GM12873 (cell line): ENCODE data around the gene GRK3.

ENCODE experiments used
- TF ChIP-seq, protein P1 (sequence below): IDR thresholded peaks from 2 replicates; pipeline ENCODE4 v1.5.1; 2012; ENCODE audit warnings: low read depth, mild to moderate bottlenecking, moderate library complexity, low read length, control low read depth; ENCODE audit not compliant: insufficient read depth; ENCODE audit errors: missing control alignments

Gene GRK3

GRCh38 chr22:25690798-25691197, 126.3 kb downstream of the GRK3 start:
- TF ChIP-seq, protein P1, sequence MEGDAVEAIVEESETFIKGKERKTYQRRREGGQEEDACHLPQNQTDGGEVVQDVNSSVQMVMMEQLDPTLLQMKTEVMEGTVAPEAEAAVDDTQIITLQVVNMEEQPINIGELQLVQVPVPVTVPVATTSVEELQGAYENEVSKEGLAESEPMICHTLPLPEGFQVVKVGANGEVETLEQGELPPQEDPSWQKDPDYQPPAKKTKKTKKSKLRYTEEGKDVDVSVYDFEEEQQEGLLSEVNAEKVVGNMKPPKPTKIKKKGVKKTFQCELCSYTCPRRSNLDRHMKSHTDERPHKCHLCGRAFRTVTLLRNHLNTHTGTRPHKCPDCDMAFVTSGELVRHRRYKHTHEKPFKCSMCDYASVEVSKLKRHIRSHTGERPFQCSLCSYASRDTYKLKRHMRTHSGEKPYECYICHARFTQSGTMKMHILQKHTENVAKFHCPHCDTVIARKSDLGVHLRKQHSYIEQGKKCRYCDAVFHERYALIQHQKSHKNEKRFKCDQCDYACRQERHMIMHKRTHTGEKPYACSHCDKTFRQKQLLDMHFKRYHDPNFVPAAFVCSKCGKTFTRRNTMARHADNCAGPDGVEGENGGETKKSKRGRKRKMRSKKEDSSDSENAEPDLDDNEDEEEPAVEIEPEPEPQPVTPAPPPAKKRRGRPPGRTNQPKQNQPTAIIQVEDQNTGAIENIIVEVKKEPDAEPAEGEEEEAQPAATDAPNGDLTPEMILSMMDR = no peak

DNA sequence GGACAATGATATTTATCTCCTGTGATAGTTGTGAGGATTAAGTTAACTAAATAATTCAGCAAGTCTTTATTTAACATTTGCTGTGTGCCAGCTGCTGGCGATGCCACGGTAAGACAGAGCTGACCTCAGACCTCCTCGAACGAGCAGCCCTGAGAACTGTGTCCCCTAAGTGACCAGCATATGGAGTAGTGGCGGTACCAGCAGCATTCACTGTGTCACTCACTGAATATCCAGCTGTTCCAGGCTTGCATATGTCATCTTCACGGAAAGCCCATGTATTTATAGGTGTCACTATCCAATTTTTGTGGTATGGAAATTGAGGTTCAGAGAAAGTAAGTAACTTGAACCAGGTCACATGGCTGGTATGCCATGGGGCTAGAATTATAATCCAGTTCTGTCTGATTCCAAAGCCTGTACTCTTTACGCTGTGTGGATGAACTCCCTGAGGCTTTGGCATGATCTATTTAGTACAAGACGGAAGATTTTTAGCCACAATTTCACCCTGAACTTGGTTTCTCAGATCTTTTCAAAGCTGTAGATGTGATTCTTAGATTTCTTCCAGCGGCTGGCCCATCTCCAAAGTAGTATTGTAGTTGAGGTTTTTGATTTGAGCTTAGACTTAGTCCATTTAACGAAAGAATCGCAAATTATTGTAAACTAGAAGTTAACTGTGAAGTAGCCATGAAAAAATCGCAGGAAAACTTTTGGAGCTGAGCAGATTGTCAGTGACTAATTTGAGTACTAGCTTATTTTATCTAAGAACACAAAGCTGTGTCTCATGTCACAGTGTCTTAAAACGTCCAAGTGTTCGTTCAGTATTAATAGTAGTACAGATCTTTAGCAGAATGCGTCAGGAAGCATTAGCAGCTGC, 128.2 kb downstream of the GRK3 start:
- TF ChIP-seq, protein P1 = no peak

DNA sequence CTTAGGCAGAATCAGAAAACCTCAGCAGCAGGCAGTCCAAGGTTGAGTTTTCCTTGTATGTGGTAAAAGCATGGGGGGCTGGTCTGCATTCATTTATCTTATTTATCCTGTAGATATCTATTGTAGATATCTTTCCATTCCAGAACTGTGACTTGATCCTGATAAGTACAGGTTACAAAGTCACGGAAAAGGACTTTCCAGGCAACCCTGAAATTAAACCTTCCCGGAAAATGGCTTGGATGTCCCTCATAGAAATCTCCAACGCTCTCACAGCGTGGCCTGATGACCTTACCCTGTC, 128.7 kb downstream of the GRK3 start:
- TF ChIP-seq, protein P1 = no peak

DNA sequence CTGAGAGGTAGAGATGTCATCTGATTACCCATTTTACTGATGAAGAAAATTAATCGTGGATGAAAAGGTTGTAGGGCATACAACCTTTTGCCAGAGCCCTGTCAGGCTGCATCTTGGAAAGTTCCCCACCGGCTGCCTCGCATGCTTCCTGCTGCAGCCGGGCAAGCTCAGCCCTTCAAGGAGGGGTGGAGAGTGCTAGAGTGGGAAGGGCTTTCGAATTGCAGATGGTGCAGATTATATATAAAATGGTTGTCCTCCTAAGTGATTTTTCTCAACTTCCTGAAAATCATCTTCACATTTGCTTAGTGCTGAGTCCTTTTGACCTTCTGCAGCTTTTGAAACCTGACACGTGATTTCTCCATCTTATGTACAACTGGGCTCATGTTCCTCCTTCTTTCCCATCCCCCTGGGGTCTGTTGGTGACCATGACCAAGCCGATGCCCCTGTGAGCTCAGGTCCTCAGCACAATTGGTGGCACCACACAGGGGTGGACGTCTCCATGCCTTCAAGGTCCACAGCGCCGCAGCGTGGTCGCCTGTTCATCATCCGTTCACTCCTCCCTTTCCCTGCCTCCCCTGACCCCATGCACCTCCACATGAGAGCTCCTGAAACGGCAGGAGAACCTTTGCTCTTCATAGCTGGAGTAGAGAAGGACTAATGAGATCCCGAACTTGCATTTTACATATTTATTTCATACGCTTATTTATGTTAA, 129.9 kb downstream of the GRK3 start:
- TF ChIP-seq, protein P1 = no peak

DNA sequence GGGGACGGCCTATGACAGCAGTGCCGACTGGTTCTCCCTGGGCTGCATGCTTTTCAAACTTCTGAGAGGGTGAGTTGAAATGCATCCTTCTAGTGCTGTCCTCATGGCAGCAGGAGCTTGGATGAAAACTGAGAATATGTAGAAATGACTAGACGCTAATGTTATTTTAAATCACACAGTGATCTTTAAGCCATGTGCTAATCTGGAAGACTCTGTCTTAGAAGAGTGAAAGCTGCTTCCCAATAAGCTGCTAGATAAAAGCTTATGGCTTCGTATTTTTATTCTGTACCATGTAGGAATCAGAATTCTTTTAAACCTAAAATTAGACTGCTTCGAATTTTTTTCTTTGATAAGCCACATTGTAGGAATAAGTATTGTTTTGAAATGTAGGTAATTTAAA, 130.7 kb downstream of the GRK3 start:
- TF ChIP-seq, protein P1 = no peak

DNA sequence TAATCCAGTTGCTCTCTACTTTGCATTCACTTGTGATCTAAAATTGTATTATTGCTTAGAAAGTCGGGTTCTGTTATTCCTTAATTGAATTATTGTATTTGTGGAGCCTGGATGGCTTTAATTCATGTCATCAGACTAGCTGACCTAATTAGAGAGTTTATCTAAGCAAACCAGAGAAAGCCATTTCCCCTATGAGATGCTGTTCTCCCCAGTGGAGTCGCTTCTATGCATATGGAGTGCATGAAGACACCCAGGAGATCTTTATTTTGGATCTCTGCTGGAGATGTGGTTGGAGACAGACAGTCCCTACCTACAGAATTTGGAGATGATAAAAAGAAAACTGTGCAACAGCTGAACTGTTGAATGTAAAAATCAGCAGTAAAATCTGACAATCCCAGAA, 132.3 kb downstream of the GRK3 start:
- TF ChIP-seq, protein P1 = no peak

DNA sequence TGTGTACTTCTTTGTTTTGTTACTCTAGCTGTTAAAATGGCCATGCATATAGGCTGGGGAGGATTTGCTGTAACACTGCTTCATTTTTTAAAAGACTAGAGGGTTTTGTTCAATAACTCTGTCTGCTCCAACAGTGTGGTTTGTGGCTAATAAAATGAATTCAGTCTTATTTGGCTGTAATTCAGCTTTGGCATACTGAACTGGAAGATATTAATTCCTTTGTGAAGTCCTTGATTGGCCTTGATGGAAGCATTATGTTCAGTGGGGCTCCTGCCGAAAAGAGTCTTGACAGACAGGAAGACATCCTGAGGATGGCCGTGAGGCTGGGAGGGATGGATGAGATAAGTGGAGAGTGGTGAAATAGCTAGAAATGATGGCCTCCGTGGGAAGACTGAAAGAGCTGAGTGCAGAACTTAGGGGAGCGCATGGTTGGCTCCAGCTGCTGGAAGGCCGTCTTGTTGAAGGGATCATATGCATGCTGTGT, 132.7 kb downstream of the GRK3 start:
- TF ChIP-seq, protein P1 = no peak
